T1000 (cell line): Measurements from ENCODE around the gene RPP25L.
"Not testable (repeated sequence)": the region's sequence is repeated elsewhere in the genome, so short reads cannot be mapped to it uniquely, and the experiment has no call there.

ENCODE experiments used
- DNase-seq: peaks from one replicate; lab custom pipeline; 2025; ENCODE audit warnings: mixed read lengths; lab: John Stamatoyannopoulos, UW

Gene RPP25L, protein sequence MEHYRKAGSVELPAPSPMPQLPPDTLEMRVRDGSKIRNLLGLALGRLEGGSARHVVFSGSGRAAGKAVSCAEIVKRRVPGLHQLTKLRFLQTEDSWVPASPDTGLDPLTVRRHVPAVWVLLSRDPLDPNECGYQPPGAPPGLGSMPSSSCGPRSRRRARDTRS

DNA sequence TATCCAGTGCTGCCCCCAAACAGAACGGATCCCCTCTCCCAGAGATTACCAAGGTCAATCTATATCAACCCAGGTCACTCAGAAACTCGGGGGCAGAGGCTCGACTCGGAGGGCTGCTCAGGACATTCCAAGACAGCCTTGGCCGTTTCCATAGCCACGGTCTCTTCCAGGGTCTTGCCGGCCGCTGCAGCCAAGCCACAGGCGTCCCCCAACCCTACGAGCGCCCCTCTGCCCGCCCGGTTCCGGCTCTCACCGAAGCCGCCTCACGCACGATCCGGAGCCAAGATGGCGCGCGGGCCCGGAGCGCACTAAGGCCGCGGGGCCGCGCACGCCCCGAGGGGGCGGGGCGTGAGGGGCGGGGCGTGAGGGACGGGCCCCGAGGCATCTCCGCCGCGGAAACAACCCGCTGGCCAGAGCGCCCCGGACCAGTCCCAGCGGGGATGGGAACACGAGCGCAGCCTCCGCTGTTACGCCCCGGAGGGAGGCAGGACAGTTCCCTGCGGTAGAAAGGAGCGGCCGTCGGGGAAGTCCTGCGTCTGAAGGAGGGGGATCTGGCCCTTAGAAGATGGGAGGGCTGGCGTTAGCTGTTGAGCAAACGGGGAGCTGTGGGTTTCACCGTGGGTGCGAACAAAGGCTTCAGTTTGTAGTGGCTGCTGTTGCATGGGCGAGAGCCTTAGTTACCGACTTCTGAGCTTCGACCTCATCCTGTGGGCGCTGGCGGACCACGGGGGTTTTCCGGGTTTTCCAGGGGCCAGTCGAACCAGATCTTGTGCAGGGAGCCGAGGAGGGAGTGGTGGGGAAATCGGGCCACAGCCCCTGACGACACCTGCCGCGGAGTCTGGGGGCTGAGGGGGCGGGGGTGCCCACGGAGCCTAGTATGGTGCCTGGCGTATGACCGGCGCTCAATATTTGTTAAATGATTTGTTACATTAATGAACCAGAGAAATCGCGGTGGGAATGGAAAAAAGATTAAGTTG lies at the start of gene RPP25L:
Gene RPP25L, minus strand, starts transcription at position 287 of the 977 bp plus-strand sequence. CDS start 801 bp downstream, outside the sequence.
- DNase-seq, result peak; percentile 56

DNA sequence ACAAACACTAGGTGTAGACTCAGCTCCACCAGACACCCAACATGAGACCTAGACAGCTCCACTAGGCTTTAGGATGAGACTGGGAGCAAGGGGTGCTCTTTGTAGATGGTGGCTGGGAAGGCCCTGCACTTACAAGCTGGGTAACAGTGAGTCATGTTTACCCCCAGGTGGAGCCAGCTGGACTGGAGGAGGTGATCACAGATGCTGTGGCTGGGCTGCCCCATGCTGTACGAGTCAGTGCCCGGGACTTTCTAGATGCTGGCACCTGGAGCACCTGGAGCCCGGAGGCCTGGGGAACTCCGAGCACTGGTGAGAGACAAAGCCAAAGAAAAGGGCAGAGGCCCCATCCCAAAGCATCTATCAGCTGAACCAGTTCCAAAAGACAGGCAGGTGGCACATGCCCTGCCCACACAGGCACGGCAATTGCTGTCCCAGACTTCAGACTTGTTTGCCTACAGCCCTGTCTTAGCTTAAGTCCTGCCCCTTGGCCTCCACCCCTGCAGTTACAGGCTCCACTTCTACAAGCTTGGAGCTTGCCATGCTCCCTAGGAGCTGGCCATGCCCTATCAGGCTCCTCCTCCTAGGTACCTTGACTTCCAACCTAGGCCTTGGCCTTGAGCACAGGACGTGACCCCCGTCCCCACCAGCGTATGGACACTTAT lies 47.8 kb upstream of the RPP25L start:
- DNase-seq, result no peak

DNA sequence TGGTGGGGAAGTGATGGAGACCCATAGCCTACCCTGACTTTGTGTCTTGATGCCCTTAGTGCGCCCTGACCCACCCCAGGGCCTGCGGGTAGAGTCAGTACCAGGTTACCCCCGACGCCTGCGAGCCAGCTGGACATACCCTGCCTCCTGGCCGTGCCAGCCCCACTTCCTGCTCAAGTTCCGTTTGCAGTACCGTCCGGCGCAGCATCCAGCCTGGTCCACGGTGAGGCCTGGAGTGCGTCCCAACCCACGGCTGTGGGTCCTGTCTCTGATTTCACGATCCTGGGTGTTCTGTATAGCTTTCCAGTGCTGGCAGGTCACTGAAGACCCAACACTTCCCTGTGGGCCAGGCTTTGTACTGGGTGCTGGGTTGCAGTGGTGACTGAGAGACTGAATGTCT lies 46.6 kb upstream of the RPP25L start:
- DNase-seq, result no peak

DNA sequence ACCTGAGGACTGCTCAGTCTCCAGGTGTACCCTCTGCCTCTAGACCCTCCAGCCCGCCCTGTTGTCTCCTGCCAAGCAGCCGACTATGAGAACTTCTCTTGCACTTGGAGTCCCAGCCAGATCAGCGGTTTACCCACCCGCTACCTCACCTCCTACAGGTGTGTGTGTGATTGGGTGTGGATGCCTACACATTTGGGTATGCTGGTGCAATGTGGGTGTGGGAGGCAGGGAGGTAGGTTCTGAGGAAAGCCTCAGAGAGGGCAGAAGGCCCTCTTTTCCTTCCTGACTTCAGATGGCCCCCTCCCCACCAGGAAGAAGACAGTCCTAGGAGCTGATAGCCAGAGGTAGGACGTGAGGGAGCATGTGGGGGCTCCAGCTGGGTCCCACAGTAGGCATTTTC lies 45.1 kb upstream of the RPP25L start:
- DNase-seq, result no peak

DNA sequence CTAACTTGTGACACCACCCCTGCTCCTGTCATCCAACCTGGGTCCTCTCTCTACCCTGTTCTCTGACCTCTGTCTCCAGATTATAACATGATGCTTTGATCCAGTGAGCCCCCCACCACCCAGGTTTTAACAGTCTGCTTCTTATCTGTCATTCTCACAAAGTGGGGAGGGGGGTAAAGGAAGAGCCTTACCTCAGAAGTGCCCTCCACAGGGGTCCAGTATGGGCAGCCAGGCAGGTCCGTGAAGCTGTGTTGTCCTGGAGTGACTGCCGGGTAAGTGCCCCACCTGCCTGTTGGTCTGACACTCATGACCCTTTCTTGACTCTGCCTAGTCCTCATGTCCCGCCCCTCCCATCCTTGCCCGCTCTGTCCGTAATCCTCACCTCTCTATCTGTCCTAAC lies 43.5 kb upstream of the RPP25L start:
- DNase-seq, result no peak

DNA sequence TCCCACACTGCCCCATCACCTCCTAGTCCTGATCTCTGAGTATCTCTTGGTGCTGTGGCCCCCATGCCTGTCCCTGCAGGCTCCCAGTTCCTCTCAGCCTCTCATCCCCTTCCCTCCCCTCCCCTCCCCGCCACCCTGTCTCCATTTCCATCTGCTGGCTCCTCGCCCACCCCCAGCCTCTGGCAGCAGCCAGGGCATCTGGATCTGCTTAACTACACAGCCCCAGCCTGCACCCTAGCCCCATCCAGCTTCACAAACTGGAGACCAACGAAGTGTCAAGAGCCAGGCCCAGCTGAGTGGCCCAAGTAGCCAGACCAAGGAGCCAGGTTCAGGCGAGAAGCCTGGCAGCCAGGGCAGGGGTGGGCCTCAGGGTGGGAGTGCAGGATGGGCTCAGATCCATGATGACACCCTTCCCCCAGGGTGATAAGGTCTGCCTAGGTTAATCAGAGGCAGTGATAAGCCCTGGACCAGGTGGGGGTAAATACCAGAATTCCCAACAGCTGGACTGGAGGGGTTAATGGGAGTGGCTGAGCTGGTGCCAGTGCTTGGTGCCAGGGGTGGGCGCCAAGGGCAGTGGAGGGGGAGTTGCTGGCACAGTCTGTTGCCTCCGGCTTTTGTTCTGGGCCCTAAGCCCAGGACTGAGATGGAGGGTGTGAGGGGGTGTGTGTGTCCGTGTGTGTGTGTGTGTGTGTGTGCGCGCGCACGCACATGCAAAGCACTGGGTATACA lies 42.6 kb upstream of the RPP25L start:
- no peak for DNase-seq

DNA sequence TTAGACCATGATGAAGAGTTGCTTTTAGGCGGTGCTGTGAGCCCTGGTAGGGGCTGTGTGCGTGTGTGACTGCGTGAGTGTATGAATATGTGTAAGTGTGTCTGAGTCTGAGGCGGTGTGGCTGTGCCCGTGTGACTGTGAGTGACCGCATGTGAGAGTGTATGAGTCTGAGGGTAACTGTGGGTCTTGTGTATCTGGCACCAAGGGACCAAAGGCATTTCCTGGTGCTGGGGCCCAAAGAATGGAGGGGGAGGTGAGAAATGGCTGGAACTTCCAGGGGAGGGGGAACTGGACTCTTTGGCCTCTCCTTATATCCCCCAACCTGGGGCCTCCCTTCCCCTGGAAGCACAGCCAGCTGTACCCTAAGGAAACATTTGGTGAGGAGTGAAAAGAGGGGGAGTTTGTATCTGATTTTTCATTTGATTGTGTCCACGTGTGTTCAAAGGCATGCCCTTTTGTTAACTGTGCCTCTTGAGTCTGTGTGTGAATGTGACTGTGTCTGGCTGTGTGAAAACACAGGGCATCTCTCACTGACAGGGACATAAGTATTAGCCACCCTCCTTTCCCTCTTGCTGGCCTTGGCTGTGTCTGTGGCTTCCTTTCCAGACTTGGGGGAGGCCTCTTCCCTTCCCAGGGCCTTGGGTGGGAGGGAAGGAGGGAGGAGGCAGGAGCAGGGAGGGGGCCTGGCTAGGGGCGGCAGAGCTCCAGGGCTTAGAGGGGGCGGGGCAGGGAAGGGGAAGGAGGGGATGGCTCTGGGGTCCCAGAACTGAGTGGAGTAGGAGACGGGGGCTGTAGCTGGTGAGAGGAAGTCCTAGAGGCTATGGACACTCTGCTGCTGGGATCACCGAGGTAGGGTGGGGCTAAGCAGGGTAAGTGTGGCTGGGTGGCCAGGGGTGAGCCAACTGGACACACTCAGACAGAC lies 41.5 kb upstream of the RPP25L start:
- no peak for DNase-seq

DNA sequence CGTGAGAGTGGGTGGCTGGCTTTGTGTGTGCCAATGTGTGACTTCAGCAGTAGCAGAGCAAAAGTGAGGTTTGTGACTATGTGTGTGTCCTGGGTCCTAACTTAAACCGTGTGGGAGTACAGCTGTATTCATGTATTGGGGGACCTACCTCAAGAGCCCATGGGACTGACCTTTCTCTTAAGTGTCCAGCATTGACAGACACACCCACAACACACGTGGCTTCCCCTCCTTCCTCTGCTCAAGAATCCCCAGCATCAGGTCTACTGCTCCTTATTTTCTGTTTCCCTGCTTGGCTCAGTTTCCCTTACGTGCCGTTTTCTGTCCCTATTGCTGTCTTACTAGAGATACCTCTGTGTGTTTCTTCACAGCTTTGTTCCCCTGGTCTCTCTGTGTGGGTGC lies 40.7 kb upstream of the RPP25L start:
- no peak for DNase-seq

DNA sequence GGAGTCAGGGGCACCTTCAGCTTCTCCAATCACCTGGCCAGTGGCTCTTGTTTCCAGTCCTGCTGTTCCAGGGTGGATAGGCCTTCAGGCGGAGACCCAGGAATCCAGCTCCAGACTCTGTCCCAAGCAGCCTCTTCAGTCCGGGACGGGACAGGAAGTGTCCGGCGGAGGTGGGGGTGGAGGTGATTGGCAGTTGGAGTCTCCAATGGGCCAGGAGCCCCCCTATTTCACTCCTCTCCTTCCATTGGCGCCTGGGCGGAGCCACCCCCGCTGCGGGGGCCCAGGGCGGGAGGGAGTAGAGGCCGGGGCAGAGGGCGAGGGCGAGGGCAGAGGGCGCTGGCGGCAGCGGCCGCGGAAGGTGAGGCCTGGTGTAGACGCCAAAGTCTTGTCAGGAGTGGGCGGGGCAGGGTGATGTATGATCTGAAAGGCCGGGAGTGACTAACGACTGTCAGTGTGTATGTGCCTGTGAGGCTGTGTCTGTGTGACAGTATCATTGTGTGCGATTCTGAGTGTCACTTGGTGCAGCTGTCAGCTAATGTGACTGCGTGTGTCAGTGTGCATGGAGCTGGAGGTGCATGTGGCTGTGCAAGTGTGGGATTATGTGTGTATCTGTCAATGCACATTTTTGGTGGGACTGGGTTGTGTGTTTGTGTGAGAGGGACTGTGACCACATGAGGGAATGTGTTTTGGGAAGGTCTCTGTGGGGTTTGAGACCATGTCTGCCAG lies 40.1 kb upstream of the RPP25L start, which contains the start of gene IL11RA:
Gene IL11RA, plus strand, starts transcription at position 310 of the 726 bp plus-strand sequence. CDS start 3,033 bp downstream, outside the sequence.
- DNase-seq, result peak; percentile 54

DNA sequence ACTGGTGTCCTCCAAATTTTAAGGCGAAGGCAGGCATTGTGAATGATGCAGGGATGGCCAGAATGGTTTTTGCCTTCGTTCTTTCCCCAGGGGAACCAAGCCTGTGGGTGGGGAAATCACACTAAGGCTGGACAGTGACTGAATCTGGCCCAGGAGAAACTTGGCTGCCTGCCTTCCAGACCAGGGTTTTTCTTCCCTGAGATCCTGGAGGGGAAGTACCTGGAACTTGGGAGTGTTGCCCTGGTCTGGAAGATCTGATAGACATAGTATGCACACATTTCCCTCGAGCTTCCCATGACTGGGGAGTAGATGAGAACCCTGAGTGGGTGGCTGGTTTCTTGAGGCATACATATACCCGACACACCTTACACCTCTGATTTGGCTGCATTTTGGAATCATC lies 39.4 kb upstream of the RPP25L start:
- no peak for DNase-seq

DNA sequence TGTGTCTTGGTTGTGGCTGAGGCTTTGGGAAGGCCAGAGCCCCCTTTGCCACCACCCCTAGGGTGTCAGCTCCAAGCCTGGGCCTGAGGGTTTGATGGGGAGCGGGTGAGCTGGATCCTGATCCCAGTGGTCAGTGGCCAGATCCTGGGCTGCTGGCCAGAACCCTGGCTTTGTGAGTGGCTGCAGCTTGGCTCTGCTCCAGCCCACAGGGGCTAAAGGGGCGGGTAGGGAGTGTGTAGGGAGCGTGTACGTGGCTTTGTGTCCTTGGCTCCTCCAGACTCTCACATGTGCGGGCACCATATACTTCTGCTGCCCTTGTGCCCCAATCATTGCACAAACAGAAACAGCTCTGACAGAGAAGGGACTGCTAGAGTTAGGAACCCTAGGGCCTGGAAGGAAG lies 38.9 kb upstream of the RPP25L start:
- DNase-seq, result no peak

DNA sequence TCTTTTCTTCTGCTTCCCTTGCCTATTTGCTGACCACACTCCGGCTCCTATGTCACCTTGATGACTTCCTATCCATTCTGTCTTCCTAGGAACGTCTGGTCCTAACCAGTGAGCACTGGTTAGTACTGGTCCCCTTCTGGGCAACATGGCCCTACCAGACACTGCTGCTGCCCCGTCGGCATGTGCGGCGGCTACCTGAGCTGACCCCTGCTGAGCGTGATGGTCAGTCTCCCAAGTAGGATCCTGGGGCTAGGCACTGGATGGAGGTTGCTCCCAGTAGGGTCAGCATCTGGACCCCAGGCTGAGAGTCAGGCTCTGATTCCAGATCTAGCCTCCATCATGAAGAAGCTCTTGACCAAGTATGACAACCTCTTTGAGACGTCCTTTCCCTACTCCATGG lies 36.8 kb upstream of the RPP25L start:
- no peak for DNase-seq

DNA sequence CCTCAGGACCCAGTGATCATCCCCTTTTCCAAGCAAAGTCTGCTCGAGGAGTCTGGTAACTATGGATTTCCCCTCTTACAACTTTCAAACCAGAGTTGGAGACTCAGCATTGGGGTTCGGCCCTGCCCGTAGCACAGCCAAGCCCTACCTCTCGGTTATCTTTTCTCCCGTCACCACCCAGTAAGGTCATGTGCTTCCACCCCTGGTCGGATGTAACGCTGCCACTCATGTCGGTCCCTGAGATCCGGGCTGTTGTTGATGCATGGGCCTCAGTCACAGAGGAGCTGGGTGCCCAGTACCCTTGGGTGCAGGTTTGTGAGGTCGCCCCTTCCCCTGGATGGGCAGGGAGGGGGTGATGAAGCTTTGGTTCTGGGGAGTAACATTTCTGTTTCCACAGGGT lies 35.8 kb upstream of the RPP25L start:
- no peak for DNase-seq

DNA sequence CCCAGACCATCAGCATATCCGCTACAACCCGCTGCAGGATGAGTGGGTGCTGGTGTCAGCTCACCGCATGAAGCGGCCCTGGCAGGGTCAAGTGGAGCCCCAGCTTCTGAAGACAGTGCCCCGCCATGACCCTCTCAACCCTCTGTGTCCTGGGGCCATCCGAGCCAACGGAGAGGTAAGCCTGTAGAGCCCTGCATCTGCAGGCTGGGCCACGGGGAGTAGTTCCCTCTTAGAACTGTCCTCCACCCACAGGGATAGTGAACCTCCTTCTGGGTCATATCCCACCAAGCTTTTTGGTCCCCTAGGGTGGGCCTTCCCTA lies 35.1 kb upstream of the RPP25L start:
- DNase-seq, result no peak

DNA sequence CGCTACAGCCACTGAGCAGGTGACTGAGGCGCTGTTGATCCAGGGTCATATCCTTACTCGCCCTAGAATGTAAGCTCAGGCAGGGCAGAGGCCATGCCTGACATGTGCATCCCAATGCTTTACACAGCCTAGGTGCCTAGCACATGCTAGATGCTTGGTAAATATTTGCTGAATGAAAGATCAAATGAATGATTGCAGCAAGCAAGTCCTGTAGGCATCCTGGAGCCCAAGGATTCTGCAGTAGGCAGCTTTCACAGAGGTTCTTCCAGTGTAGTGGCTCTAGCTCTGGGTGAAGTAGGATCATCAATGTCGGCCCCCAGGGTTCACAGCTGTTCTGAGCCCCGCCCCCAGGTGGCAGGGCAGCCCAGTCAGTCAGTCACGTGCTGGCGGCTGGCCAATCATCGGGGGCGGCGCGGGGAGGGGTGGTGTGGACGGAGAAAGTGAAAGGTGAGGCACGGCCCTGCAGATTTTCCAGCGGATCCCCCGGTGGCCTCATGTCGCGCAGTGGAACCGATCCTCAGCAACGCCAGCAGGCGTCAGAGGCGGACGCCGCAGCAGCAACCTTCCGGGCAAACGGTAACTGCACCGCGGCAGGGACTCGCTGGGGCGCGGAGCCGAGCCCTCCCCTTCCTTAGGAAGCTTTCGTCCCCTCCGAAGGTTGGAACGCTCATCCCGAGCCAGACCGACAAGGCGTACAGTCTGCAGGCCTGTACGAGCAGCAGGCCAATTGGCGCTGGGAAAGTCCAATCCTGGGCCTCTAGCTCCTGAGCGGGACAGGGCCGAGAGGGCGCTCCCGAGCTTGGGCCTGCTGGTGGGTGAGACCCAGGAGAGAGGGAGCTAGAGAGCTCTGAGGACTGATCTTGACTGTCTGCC lies 34.5 kb upstream of the RPP25L start, which contains the start of gene GALT:
Gene GALT, plus strand, starts transcription at position 465 of the 873 bp plus-strand sequence. Its CDS starts 30 bp downstream, at position 495.
- peak; percentile 77 for DNase-seq

DNA sequence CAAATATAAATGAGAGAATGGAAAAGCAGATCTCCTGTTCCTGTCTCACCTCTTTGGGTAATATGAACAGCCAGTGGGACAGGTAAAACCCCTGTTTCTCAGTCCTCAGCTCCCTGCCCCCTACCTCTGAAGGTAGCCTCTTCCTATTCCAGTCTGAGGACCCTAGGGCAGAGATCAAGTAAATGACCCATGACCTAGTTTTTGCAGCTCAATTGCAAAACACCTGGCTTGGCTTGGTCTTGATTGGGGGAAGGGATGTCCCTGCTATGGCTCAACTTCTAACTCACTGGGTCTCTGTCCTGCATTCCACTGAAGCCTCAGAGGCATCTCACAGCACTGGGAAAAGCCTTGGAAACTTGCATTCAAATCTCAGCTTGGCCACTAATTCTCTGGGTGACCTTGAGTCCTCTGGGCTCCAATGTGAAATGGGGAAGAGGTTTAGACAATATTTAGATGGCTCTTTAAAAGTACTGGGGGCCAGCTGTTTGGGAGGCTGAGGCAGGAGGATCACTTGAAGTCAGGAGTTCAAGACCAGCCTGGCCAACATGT lies 32.9 kb upstream of the RPP25L start:
- no peak for DNase-seq

DNA sequence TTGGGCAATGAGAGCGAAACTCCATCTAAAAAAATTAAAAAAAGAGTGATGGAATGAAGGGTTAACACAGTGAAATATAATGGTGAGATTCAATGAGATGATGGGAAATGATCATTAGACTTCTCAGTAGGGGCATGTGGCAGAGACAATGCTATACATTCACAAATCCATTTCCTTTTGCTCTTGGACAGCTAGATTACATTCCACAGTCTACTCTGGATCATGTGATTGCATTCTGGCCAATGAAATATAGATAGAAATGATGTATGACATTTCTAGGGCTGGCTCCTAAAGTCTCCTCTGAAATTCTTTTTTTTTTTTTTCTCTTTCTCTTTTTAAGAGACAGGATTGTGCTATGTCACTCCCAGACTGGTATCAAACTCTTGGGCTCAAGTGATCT lies 30.8 kb upstream of the RPP25L start:
- no peak for DNase-seq

DNA sequence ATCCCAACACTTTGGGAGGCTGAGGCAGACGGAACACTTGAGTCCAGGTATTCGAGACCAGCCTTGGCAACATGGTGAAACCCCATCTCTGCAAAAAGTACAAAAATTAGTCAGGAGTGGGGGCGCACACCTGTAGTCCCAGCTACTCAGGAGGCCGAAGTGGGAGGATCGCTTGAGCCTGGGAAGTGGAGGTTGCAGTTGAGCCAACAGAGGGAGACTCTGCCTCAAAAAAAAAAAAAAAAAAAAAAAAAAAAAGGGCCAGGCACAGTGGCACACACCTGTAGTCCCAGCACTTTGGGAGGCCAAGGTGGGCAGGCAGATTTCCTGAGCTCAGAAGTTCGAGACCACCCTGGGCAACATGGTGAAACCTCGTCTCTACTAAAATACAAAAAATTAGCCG lies 27.4 kb upstream of the RPP25L start:
- not testable (repeated sequence) for DNase-seq

DNA sequence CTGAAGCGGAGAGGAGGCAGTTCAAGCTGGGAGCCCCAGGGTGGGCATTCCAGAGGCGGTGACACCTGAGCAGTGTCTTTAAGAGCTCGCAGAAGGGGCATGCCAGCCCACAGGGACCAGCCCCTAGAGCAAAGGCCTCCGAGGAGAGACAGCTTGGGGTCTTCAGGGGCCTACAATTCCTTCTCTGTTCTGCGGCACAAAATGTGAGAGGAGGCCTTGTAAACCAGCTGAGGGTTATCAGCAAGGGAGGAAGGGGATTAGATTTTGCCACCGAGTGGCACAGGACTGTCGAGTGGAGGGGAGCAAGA lies 26.2 kb upstream of the RPP25L start:
- no peak for DNase-seq
